Calu3 (cell line): ENCODE data around the gene KCTD3. TPM values are rescaled to one million over a fixed set of nuclear protein-coding genes. Genes with fewer than 3 reads are reported as not detected.

Experiments
- BruUV-seq: library from RNA; stranded (reverse); fragments of 400-500 nt; replicated peaks from 2 replicates; lab custom pipeline; 2021; lab: Mats Ljungman, UMichigan
- CTCF ChIA-PET: fragments of 300-600 bp; sonication (Branson Sonifier 250); formaldehyde crosslinking; loops from one replicate; lab custom pipeline; 2022; ENCODE audit warnings: antibody characterized with exemption; lab: Charles Lee
- DNase-seq: peaks from one replicate; pipeline ENCODE4 v3.0.0; 2022
- H3K27ac Mint-ChIP-seq: one replicate; pipeline ENCODE4 v1.8.0; 2022; ENCODE audit warnings: mixed read lengths; ENCODE audit not compliant: unreplicated experiment
- H3K27me3 Mint-ChIP-seq: one replicate; pipeline ENCODE4 v1.8.0; 2022; ENCODE audit warnings: mixed read lengths; ENCODE audit not compliant: unreplicated experiment
- H3K36me3 Mint-ChIP-seq: one replicate; pipeline ENCODE4 v1.8.0; 2022; ENCODE audit warnings: mild to moderate bottlenecking, moderate library complexity, mixed read lengths; ENCODE audit not compliant: insufficient read depth, unreplicated experiment
- H3K4me1 Mint-ChIP-seq: one replicate; pipeline ENCODE4 v1.8.0; 2022; ENCODE audit warnings: mild to moderate bottlenecking, low read depth, mixed read lengths; ENCODE audit not compliant: unreplicated experiment
- H3K4me3 Mint-ChIP-seq: one replicate; pipeline ENCODE4 v1.8.0; 2022; ENCODE audit warnings: mild to moderate bottlenecking, low read depth, moderate library complexity, mixed read lengths; ENCODE audit not compliant: unreplicated experiment
- H3K9me3 Mint-ChIP-seq: one replicate; pipeline ENCODE4 v1.8.0; 2022; ENCODE audit warnings: low read depth, mixed read lengths; ENCODE audit not compliant: unreplicated experiment
- intact Hi-C: fragments of 100-400 bp; cut with micrococcal nuclease; formaldehyde crosslinking; loops from one replicate; pipeline ENCODE4 v1.10.0; 2022; ENCODE audit not compliant: unreplicated experiment
- total RNA-seq: library from RNA; stranded (reverse); gene quantifications from 2 replicates; pipeline ENCODE4 v1.2.3, GENCODE V29; 2022
- TF ChIP-seq, protein P1 (sequence below): fragments of 200-600 bp; IDR thresholded peaks from one replicate; pipeline ENCODE4 v1.8.0; 2022; ENCODE audit warnings: antibody characterized with exemption; ENCODE audit not compliant: unreplicated experiment

KCTD3 gene
- total RNA-seq, 1 experiment from 2014 or later: 48.8 TPM

DNA sequence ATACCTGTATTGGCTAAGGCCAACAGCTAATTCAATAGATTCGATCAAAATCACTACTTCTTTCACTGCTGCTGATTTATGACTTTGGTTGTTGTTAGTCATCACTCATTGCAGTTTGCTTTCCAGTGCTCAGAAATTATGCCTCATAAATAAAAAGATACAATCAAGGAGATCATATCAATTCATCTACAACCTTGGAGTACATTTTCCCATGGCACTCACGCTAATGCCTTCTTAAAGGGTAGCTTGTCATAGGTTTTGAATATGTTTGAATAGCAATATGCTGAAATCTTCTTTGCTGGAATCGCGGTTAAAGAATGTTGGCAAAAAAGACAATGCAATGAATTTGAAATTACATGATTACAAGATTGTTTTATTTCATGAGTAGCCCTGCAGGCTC, 89.9 kb downstream of the KCTD3 start:
- intact Hi-C loops: no loop called here
- H3K4me3 Mint-ChIP-seq: no peak overlapping the region
- CTCF ChIA-PET: no interaction called here
- no peak overlapping the region for H3K27ac Mint-ChIP-seq
- no peaks in the 10 kb centered on the region for H3K36me3 Mint-ChIP-seq
- DNase-seq: no peak
- no TSS peak for BruUV-seq
- H3K9me3 Mint-ChIP-seq: no peaks in the 10 kb centered on the region
- H3K4me1 Mint-ChIP-seq: no peaks in the 10 kb centered on the region
- TF ChIP-seq, protein P1, sequence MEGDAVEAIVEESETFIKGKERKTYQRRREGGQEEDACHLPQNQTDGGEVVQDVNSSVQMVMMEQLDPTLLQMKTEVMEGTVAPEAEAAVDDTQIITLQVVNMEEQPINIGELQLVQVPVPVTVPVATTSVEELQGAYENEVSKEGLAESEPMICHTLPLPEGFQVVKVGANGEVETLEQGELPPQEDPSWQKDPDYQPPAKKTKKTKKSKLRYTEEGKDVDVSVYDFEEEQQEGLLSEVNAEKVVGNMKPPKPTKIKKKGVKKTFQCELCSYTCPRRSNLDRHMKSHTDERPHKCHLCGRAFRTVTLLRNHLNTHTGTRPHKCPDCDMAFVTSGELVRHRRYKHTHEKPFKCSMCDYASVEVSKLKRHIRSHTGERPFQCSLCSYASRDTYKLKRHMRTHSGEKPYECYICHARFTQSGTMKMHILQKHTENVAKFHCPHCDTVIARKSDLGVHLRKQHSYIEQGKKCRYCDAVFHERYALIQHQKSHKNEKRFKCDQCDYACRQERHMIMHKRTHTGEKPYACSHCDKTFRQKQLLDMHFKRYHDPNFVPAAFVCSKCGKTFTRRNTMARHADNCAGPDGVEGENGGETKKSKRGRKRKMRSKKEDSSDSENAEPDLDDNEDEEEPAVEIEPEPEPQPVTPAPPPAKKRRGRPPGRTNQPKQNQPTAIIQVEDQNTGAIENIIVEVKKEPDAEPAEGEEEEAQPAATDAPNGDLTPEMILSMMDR: no peak
- H3K27me3 Mint-ChIP-seq: no peaks in the 10 kb centered on the region

DNA sequence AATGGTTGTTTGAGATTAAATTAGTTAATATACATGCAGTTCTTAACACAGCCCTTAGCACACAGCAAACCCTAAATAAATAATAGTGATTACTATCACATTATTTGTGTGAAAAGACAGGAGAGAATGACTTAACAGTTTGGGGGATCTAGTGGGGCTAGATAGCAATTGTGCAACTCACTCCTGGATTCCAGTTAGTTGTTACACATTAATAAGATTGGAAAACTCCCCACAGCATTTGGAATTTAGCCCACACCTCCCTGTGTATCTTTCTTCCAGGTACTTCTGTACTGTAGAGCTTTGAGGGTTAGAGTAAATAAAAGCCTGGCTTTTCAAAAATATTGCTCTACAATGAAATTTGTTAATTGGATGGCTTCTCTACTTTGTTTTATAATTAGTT, 93.2 kb downstream of the KCTD3 start:
- Mint-ChIP-seq H3K27me3 (no peaks in the 10 kb centered on the region), H3K27ac (no peak overlapping the region), H3K36me3 (no peaks in the 10 kb centered on the region), H3K4me1 (no peaks in the 10 kb centered on the region), H3K4me3 (no peak overlapping the region), H3K9me3 (no peaks in the 10 kb centered on the region)
- no peak for DNase-seq
- CTCF ChIA-PET: no interaction called here
- TF ChIP-seq, protein P1: no peak
- intact Hi-C loops: no loop called here
- no TSS peak for BruUV-seq

- BruUV-seq: no TSS peak
- H3K4me1 Mint-ChIP-seq: no peaks in the 10 kb centered on the region
- no peak overlapping the region for H3K4me3 Mint-ChIP-seq
- no peak for DNase-seq
- no peaks in the 10 kb centered on the region for H3K9me3 Mint-ChIP-seq
- H3K27me3 Mint-ChIP-seq: no peaks in the 10 kb centered on the region
- no peak overlapping the region for H3K27ac Mint-ChIP-seq
- TF ChIP-seq, protein P1: no peak
- intact Hi-C loops: no loop called here
- CTCF ChIA-PET: no interaction called here
- no peaks in the 10 kb centered on the region for H3K36me3 Mint-ChIP-seq
Measured at GRCh38 chr1:215661033-215661432, 93.9 kb downstream of the KCTD3 start.

DNA sequence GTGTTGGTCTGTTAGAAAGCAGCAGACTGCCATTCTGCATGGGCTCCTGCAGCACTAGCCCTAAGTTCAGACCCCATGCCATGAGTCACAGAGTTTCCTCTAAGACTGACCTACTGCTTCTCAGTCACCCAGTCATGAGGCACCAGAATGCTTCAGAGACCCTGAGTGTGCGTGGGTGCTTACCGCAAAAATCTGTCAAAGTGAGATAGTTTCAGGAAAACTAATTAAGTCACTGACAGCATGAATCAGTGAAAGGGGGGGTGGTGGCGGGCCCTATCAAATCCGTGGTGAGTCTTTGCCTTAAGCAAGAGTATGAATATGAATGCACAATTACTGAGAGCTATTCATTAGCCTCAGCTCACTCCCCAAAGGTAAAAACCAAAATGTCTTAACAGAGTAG, 98.1 kb downstream of the KCTD3 start:
- DNase-seq: no peak
- Mint-ChIP-seq H3K27me3 (no peaks in the 10 kb centered on the region), H3K4me1 (no peaks in the 10 kb centered on the region), H3K36me3 (no peaks in the 10 kb centered on the region), H3K9me3 (no peaks in the 10 kb centered on the region), H3K4me3 (no peak overlapping the region), H3K27ac (no peak overlapping the region)
- intact Hi-C loops: no loop called here
- CTCF ChIA-PET: no interaction called here
- TF ChIP-seq, protein P1: no peak
- no TSS peak for BruUV-seq
